ENCODE data around the gene LRRC8B.
"Not testable (repeated sequence)": the region's sequence is repeated elsewhere in the genome, so short reads cannot be mapped to it uniquely, and the experiment has no call there.

Gene LRRC8B

GRCh38 chr1:89609781-89610456, 85.3 kb downstream of the LRRC8B start:
- DNase-seq, result no peak

GRCh38 chr1:89610457-89611011, 85.9 kb downstream of the LRRC8B start:
- DNase-seq, result no peak

GRCh38 chr1:89611721-89612120, 87.1 kb downstream of the LRRC8B start:
- no peak for DNase-seq

GRCh38 chr1:89613928-89614327, 89.3 kb downstream of the LRRC8B start:
- no peak for DNase-seq

GRCh38 chr1:89615676-89616598, 91.3 kb downstream of the LRRC8B start:
- DNase-seq, result no peak

GRCh38 chr1:89616844-89617627, 92.4 kb downstream of the LRRC8B start:
- no peak for DNase-seq

GRCh38 chr1:89620664-89621063, 96.0 kb downstream of the LRRC8B start:
- DNase-seq, result no peak

- no peak for DNase-seq
These were observed 98.3 kb downstream of the LRRC8B start for GRCh38 chr1:89622895-89623294.

GRCh38 chr1:89624314-89624713, 99.7 kb downstream of the LRRC8B start:
- no peak for DNase-seq

GRCh38 chr1:89624715-89625323, 100.2 kb downstream of the LRRC8B start:
- no peak for DNase-seq

GRCh38 chr1:89627596-89627962, 103.0 kb downstream of the LRRC8B start:
- no peak for DNase-seq

GRCh38 chr1:89629146-89629545, 104.5 kb downstream of the LRRC8B start:
- no peak for DNase-seq

GRCh38 chr1:89629600-89629999, 105.0 kb downstream of the LRRC8B start:
- DNase-seq, result not testable (repeated sequence)

GRCh38 chr1:89630048-89630447, 105.4 kb downstream of the LRRC8B start:
- DNase-seq, result no peak

GRCh38 chr1:89631816-89632656, 107.4 kb downstream of the LRRC8B start:
- no peak for DNase-seq

GRCh38 chr1:89632657-89633247, 108.1 kb downstream of the LRRC8B start, which contains the start of gene LRRC8C:
Gene LRRC8C (plus strand): TSS chr1:89633120. CDS start chr1:89686474, 53,354 bp downstream.
- DNase-seq, result peak; percentile 68

- peak; percentile 48 for DNase-seq
These were observed 108.7 kb downstream of the LRRC8B start for GRCh38 chr1:89633248-89633799.

GRCh38 chr1:89633800-89634625, 109.4 kb downstream of the LRRC8B start:
- DNase-seq, result no peak
